DOHH2 (cell line): ENCODE data around the gene CNTN4.
"Not testable (repeated sequence)": the region's sequence is repeated elsewhere in the genome, so short reads cannot be mapped to it uniquely, and the experiment has no call there.

ENCODE experiments used
- H3F3A ChIP-seq: fragments of 200-600 bp; sonication (generic), shearing (Covaris generic); 2 replicates; pipeline ENCODE4 v1.6.0; 2016; ENCODE audit warnings: antibody characterized with exemption, mild to moderate bottlenecking; ENCODE audit not compliant: control insufficient read depth, insufficient read depth
- H3K27ac ChIP-seq: fragments of 200-600 bp; sonication (generic); 2 replicates; pipeline ENCODE4 v1.5.1; 2014; ENCODE audit warnings: low read depth, mild to moderate bottlenecking, low read length, moderate library complexity
- H3K27me3 ChIP-seq: fragments of 200-600 bp; sonication (generic); 2 replicates; pipeline ENCODE4 v1.6.1; 2014; ENCODE audit warnings: mild to moderate bottlenecking, low read length, mixed read lengths; ENCODE audit not compliant: control insufficient read depth
- H3K36me3 ChIP-seq: fragments of 200-600 bp; sonication (generic); 2 replicates; pipeline ENCODE4 v1.6.1; 2014; ENCODE audit warnings: mild to moderate bottlenecking, low read length, moderate library complexity, mixed read lengths; ENCODE audit not compliant: control insufficient read depth
- H3K4me1 ChIP-seq: fragments of 200-600 bp; sonication (generic); 2 replicates; pipeline ENCODE4 v1.6.1; 2014; ENCODE audit warnings: mild to moderate bottlenecking, low read length, mixed read lengths; ENCODE audit not compliant: control insufficient read depth
- H3K4me2 ChIP-seq: fragments of 200-600 bp; sonication (generic); 2 replicates; pipeline ENCODE4 v1.6.0; 2014; ENCODE audit warnings: mild to moderate bottlenecking, low read length, moderate library complexity
- H3K4me3 ChIP-seq: fragments of 200-600 bp; sonication (generic); 2 replicates; pipeline ENCODE4 v1.5.1; 2014; ENCODE audit warnings: mild to moderate bottlenecking, low read length, mixed read lengths
- H3K79me2 ChIP-seq: fragments of 200-600 bp; sonication (generic); 2 replicates; pipeline ENCODE4 v1.6.1; 2014; ENCODE audit warnings: mild to moderate bottlenecking, low read length, mixed read lengths; ENCODE audit not compliant: control insufficient read depth
- H3K9me2 ChIP-seq: fragments of 200-600 bp; sonication (generic); replicated peaks from 2 replicates; pipeline ENCODE4 v1.6.1; 2014; ENCODE audit warnings: mild to moderate bottlenecking, low read length, mixed read lengths; ENCODE audit not compliant: control insufficient read depth
- H3K9me3 ChIP-seq: fragments of 200-600 bp; sonication (generic); 2 replicates; pipeline ENCODE4 v1.6.1; 2014; ENCODE audit warnings: antibody characterized with exemption, low read length, mixed read lengths; ENCODE audit not compliant: control insufficient read depth, insufficient read depth
- H4K20me1 ChIP-seq: fragments of 200-600 bp; sonication (generic); 2 replicates; pipeline ENCODE4 v1.6.0; 2014; ENCODE audit warnings: low read depth, mild to moderate bottlenecking, antibody characterized with exemption, low read length, moderate library complexity; ENCODE audit not compliant: control insufficient read depth, insufficient read depth
- EZH2phosphoT487 ChIP-seq: fragments of 200-600 bp; sonication (generic); IDR thresholded peaks from 2 replicates; pipeline ENCODE4 v1.6.1; 2017; ENCODE audit warnings: borderline replicate concordance, mild to moderate bottlenecking, antibody characterized with exemption, low read length, moderate library complexity, mixed read lengths
- TF ChIP-seq, protein P1 (sequence below): fragments of 200-600 bp; sonication (generic); IDR thresholded peaks from one replicate; pipeline ENCODE4 v1.5.1; 2014; ENCODE audit warnings: antibody characterized with exemption, mild to moderate bottlenecking, low read depth, low read length; ENCODE audit not compliant: poor library complexity, severe bottlenecking

Gene CNTN4

GRCh38 chr3:2807514-2807913, 708.8 kb downstream of the CNTN4 start:
- Histone ChIP-seq H3K4me3 (no peak overlapping the region), H3K27ac (no peak overlapping the region), H3K9me3 (no peaks in the 10 kb centered on the region), H3K4me1 (no peaks in the 10 kb centered on the region), H3K27me3 (no peaks in the 10 kb centered on the region), H3F3A (no peaks in the 10 kb centered on the region), H3K4me2 (no peak overlapping the region), H3K9me2 (no peaks in the 10 kb centered on the region), H3K36me3 (no peaks in the 10 kb centered on the region), H3K79me2 (no peaks in the 10 kb centered on the region), H4K20me1 (no peaks in the 10 kb centered on the region)
- TF ChIP-seq EZH2phosphoT487 = no peak
- TF ChIP-seq, protein P1, sequence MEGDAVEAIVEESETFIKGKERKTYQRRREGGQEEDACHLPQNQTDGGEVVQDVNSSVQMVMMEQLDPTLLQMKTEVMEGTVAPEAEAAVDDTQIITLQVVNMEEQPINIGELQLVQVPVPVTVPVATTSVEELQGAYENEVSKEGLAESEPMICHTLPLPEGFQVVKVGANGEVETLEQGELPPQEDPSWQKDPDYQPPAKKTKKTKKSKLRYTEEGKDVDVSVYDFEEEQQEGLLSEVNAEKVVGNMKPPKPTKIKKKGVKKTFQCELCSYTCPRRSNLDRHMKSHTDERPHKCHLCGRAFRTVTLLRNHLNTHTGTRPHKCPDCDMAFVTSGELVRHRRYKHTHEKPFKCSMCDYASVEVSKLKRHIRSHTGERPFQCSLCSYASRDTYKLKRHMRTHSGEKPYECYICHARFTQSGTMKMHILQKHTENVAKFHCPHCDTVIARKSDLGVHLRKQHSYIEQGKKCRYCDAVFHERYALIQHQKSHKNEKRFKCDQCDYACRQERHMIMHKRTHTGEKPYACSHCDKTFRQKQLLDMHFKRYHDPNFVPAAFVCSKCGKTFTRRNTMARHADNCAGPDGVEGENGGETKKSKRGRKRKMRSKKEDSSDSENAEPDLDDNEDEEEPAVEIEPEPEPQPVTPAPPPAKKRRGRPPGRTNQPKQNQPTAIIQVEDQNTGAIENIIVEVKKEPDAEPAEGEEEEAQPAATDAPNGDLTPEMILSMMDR = no peak

- TF ChIP-seq, protein P1 = no peak
- no peak for TF ChIP-seq EZH2phosphoT487
- Histone ChIP-seq H3K9me3 (no peaks in the 10 kb centered on the region), H3K4me3 (no peak overlapping the region), H3K9me2 (no peaks in the 10 kb centered on the region), H3K27ac (no peak overlapping the region), H3K4me2 (no peak overlapping the region), H4K20me1 (no peaks in the 10 kb centered on the region), H3K4me1 (no peaks in the 10 kb centered on the region), H3K79me2 (no peaks in the 10 kb centered on the region), H3F3A (no peaks in the 10 kb centered on the region), H3K27me3 (no peaks in the 10 kb centered on the region), H3K36me3 (no peaks in the 10 kb centered on the region)
These were observed 712.1 kb downstream of the CNTN4 start for GRCh38 chr3:2810723-2811122.

- Histone ChIP-seq H3K27ac (no peak overlapping the region), H3K36me3 (no peaks in the 10 kb centered on the region), H3K27me3 (no peaks in the 10 kb centered on the region), H3K79me2 (no peaks in the 10 kb centered on the region), H3K4me3 (no peak overlapping the region), H3K9me3 (no peaks in the 10 kb centered on the region), H4K20me1 (no peaks in the 10 kb centered on the region), H3K4me2 (no peak overlapping the region), H3K4me1 (no peaks in the 10 kb centered on the region), H3K9me2 (no peaks in the 10 kb centered on the region), H3F3A (no peaks in the 10 kb centered on the region)
- TF ChIP-seq EZH2phosphoT487 = no peak
- TF ChIP-seq, protein P1 = no peak
These were observed 720.9 kb downstream of the CNTN4 start for GRCh38 chr3:2819571-2819970.

GRCh38 chr3:2820982-2821381, 722.3 kb downstream of the CNTN4 start:
- not testable (repeated sequence) for H3K4me3 ChIP-seq, H3K9me2 ChIP-seq, H3K4me2 ChIP-seq, H4K20me1 ChIP-seq, H3K79me2 ChIP-seq, H3K27me3 ChIP-seq, H3K9me3 ChIP-seq, H3K4me1 ChIP-seq, H3K27ac ChIP-seq, H3K36me3 ChIP-seq, H3F3A ChIP-seq
